Activated T-helper 17 cell treated with anti-CD3 and anti-CD28 coated beads, Interleukin-2, amount 50 U/mL, for 72 hours (primary cell): ENCODE results near the gene SMARCC2. TPM values are rescaled to one million over a fixed set of nuclear protein-coding genes. Genes with fewer than 3 reads are reported as not detected.
A peak's percentile ranks its signal among the peaks of the same experiment; 100 is the strongest.
"Not testable (repeated sequence)": the region's sequence is repeated elsewhere in the genome, so short reads cannot be mapped to it uniquely, and the experiment has no call there.

ENCODE experiments used
- ATAC-seq: fragments of 150-1000 bp; cut with Tn5 transposase; replicated peaks from 2 replicates; pipeline ENCODE4 v1.10.0; 2021; ENCODE audit warnings: mild to moderate bottlenecking, moderate library complexity
- H3K27ac Mint-ChIP-seq: one replicate; pipeline ENCODE4 v1.8.0; 2022; ENCODE audit warnings: mixed read lengths
- H3K27me3 Mint-ChIP-seq: one replicate; pipeline ENCODE4 v1.8.0; 2022; ENCODE audit warnings: mixed read lengths
- H3K36me3 Mint-ChIP-seq: one replicate; pipeline ENCODE4 v1.8.0; 2022; ENCODE audit warnings: low read depth, mild to moderate bottlenecking, mixed read lengths
- H3K4me1 Mint-ChIP-seq: one replicate; pipeline ENCODE4 v1.8.0; 2022; ENCODE audit warnings: mixed read lengths
- H3K4me3 Mint-ChIP-seq: one replicate; pipeline ENCODE4 v1.8.0; 2022; ENCODE audit warnings: mild to moderate bottlenecking, mixed read lengths
- H3K9me3 Mint-ChIP-seq: one replicate; pipeline ENCODE4 v1.8.0; 2022; ENCODE audit warnings: mixed read lengths
- total RNA-seq, 2 donors: library from RNA; stranded (reverse); gene quantifications; one replicate each; pipeline ENCODE4 v1.2.3, GENCODE V29; 2022

SMARCC2 gene
- total RNA-seq, 2 donors from 2014 or later, result 104 to 114 TPM

DNA sequence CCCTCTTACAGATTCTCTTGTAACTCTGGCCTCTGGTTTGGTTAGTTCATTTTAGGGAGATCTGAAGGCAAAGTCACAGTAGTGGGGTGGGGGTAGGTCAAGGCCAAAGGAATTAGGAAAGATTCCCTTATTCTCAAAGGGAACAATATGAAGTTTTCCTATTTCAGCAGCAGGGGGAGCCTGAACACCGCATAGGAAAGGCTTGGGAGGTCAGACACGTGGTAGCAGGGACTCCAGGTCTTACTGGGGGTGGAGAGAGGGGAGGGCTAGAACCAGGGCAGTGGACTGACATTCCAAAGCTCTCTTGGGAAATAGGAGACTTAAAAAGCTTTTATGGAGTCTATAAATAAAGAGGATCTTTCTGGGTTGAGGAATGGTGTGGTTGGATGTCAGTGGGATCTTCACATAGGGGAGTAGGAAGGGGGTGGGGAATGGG lies 69.9 kb downstream of the SMARCC2 start:
- H3K4me1 Mint-ChIP-seq, result peaks cover 24% of the 10 kb centered on the region
- peak overlapping the region; percentile 100 for H3K27ac Mint-ChIP-seq

DNA sequence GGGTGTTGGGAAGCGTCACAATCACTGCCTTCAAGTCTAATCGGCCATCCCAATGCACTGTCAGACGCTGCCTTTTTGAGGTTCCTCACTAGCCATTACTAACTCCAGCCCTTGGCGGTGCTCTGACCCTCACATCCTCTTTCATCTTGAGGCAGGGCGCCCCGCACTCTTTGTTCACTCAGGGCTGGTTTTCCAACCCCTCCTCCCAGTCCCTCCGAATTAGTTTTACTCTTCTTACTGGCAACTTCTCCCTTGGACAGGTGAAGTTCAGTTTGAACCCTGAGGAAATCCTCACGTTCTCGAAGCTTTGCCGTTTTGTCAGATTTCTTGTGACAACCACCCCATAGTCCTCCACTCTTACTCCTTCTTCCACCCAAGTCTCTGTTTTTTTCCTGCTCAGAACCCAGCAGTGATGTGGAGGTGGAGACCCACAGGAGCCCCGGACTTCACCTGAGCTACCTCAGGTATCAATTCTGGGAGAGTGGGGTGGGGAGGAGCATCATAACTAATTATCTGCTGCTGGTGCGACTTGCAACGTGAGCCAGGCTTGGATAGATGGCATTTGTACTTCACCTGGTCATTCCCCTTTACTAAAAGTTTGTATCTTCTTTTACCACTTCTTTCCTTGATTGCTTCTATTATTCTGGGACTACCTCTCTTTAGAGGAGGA lies 70.5 kb downstream of the SMARCC2 start:
- ATAC-seq, result peak; percentile 1
- H3K36me3 Mint-ChIP-seq, result peaks cover 72% of the 10 kb centered on the region
- H3K4me3 Mint-ChIP-seq, result peak overlapping the region; percentile 97
- peaks cover 19% of the 10 kb centered on the region for H3K4me1 Mint-ChIP-seq
- H3K9me3 Mint-ChIP-seq, result no peaks in the 10 kb centered on the region
- H3K27me3 Mint-ChIP-seq, result no peaks in the 10 kb centered on the region
- H3K27ac Mint-ChIP-seq, result peak overlapping the region; percentile 100

More for the DNA sequence above, 69.9 kb downstream of the SMARCC2 start:
- Mint-ChIP-seq H3K27me3 (no peaks in the 10 kb centered on the region), H3K4me3 (peak overlapping the region; percentile 97), H3K36me3 (peaks cover 72% of the 10 kb centered on the region), H3K9me3 (no peaks in the 10 kb centered on the region)
- ATAC-seq, result no peak

DNA sequence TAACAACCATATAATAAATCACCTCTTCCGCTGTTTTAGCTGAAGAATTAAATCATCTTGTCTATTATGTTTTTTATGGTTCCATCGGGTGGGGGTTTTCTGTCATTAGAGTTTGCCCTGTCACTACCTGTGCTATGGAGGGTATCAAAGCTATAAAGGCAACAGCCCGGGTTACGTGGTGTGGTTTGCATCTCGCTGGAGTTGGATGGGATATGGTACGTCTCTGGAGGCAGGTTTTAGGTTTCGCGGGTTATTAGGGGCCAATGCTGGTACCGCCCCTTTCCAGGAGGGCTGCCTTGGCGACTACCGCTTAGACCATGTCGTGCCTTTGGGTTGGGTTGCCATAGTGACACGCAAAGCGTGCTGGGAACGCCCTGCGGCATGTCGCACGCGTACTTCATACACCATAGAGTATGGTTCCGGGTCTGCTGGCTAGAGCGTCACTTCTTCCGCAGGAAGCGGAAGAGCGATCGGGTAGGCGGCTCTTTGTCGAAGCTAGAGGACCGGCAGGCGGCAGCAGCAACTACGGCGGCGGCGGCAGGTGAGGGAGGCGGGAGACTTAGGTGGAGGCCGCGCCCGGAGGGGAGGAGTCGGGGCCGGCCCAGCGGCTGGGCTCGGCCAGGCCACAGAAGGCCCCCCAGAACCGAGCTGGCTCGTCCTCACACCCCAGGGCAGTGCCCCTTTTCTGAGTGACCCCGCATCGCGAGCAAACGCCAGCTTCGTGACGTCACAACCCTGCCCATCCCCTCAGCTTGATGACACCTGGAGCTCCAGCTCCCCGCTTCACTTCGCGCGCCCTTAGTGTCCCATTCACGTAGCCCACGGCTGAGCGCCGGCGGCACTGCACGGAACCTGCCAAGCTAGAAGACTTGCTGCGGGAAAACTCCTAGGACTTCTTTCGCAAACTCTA lies 71.2 kb downstream of the SMARCC2 start, which contains the start of gene ZC3H10:
Gene ZC3H10, plus strand, starts transcription at position 489 of the 910 bp plus-strand sequence. CDS start 2,297 bp downstream, outside the sequence.
- peak within 1 kb of the TSS; percentile 97 for H3K4me3 Mint-ChIP-seq
- H3K9me3 Mint-ChIP-seq, result no peaks in the 10 kb centered on the region
- peaks cover 16% of the 10 kb centered on the region for H3K4me1 Mint-ChIP-seq
- peak within 1 kb of the TSS; percentile 100 for H3K27ac Mint-ChIP-seq
- no peaks in the 10 kb centered on the region for H3K27me3 Mint-ChIP-seq
- peak; percentile 89 for ATAC-seq
- peaks cover 77% of the 10 kb centered on the region for H3K36me3 Mint-ChIP-seq

DNA sequence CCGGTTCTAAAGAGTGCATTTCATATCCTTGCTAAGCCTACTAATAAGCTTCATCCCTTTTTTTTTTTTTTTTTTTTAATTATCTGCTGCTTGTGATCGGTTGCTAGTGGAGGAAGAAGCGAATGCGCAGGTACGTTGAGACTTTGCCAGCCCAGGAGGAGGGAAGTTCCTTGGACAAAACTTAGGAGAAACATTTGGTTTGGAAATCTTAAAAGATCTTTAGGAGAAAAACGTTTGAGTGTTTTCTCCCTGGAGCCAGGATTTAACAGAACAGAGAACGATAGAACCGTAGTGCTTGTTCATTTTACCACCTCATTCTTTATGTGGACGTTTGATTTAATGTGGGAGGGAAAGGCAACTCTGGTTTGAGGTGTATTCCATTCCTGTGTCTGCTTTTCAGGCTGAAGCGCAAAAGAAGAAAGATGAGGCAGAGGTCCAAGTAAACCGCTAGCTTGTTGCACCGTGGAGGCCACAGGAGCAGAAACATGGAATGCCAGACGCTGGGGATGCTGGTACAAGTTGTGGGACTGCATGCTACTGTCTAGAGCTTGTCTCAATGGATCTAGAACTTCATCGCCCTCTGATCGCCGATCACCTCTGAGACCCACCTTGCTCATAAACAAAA lies 72.1 kb downstream of the SMARCC2 start:
- H3K27me3 Mint-ChIP-seq, result not testable (repeated sequence)

DNA sequence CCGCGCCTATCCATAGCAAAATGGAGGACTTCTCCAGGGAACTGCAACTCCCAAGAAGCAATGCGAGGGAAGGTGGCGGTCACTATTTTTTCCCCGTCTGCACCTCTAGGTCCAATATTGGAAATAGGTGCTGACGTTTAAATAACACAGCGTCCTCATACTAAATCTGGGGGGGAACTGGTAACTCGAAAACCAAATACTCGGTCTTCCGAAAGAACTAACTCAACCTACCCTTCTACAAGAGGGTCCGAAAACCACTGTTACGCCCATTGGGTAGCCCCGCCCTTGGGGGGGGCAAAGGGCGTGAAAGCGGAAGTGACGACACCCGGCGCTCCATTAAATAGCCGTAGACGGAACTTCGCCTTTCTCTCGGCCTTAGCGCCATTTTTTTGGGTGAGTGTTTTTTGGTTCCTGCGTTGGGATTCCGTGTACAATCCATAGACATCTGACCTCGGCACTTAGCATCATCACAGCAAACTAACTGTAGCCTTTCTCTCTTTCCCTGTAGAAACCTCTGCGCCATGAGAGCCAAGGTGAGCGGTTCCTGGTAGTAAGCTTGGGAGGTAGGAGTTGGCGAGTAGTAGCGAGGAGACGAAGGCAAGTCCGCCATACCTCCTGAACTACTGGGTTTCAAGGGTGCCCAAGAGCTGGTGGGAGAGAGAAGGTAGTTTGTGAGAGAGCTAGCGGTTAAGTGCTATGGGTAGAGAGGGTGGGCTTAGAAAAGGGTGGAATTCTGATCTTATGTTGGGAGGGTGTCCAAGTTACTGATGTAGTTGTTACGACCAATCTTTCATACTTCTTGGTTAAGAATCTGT lies 72.8 kb downstream of the SMARCC2 start, which contains the start of gene RPL41:
Gene RPL41, plus strand, starts transcription at position 367 of the 815 bp plus-strand sequence.
- peaks cover 16% of the 10 kb centered on the region for H3K4me1 Mint-ChIP-seq
- peak within 1 kb of the TSS; percentile 100 for H3K27ac Mint-ChIP-seq
- no peaks in the 10 kb centered on the region for H3K27me3 Mint-ChIP-seq
- H3K9me3 Mint-ChIP-seq, result no peaks in the 10 kb centered on the region
- H3K4me3 Mint-ChIP-seq, result peak within 1 kb of the TSS; percentile 97
- peak; percentile 57 for ATAC-seq
- H3K36me3 Mint-ChIP-seq, result peaks cover 84% of the 10 kb centered on the region

More for the DNA sequence above, 72.1 kb downstream of the SMARCC2 start:
- Mint-ChIP-seq H3K27ac (peak overlapping the region; percentile 100), H3K4me1 (peaks cover 16% of the 10 kb centered on the region), H3K36me3 (peaks cover 84% of the 10 kb centered on the region), H3K4me3 (peak overlapping the region; percentile 97)
- not testable (repeated sequence) for ATAC-seq, H3K9me3 Mint-ChIP-seq

DNA sequence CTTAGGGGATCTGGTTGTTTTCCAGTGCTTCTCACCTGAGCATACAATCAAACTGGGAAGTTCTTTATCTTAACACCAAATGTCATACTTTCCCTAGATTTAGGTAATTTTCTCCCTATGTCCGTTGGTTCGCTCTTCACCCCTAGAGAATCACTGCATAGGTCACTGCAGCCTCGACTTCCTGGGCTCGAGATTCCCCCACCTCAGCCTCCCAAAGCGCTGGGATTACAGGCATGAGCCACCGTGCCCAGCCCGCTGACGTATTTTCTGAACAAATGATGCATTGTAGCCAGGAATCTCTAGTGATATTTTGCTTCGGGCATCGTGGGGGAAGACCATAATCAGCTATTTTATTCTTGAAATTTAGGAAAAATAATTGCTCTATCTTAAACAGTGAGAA lies 74.0 kb downstream of the SMARCC2 start:
- no peak for ATAC-seq
- H3K4me1 Mint-ChIP-seq, result peaks cover 16% of the 10 kb centered on the region
- no peaks in the 10 kb centered on the region for H3K27me3 Mint-ChIP-seq
- H3K36me3 Mint-ChIP-seq, result peaks cover 84% of the 10 kb centered on the region
- peak overlapping the region; percentile 100 for H3K27ac Mint-ChIP-seq
- H3K9me3 Mint-ChIP-seq, result no peaks in the 10 kb centered on the region
- H3K4me3 Mint-ChIP-seq, result peak overlapping the region; percentile 97

DNA sequence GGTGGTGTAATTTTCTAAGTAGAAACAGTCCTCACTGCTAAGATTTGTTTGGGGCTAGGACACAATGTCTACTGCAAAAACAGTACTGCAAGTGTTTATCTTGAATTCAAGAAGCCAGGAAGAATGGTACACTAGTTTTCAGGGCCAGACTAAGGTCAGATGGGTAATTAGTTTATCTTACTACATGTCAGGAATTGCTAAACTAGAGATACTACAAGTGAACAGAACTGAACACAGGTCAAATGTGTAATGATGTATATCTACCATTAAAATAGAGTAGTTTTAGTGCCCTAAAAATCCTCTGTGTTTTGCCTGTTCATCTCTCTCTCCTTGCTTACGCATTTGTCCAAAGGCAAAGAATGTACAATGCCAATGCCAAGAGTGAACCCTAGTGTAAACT lies 75.2 kb downstream of the SMARCC2 start:
- Mint-ChIP-seq H3K9me3 (no peaks in the 10 kb centered on the region), H3K36me3 (peaks cover 87% of the 10 kb centered on the region), H3K27me3 (no peaks in the 10 kb centered on the region), H3K4me1 (peaks cover 8% of the 10 kb centered on the region), H3K27ac (peak overlapping the region; percentile 18), H3K4me3 (no peak overlapping the region)
- no peak for ATAC-seq

Other genes with a start within 250 kb of the SMARCC2 start
- gene PMEL, start 223.4 kb downstream of the SMARCC2 start, total RNA-seq, result 1 to 10 TPM in 1 of 2 donors, under 1 TPM in 1; 0.30 to 2.5 TPM
- gene CDK2, start 222.7 kb downstream of the SMARCC2 start, total RNA-seq, result 100 to 1,000 TPM; 101 to 104 TPM
- gene RAB5B, start 215.4 kb downstream of the SMARCC2 start, total RNA-seq, result 10 to 100 TPM; 34.2 to 50.8 TPM
- 1 to 10 TPM; 3.4 to 3.5 TPM for gene SUOX, start 192.2 kb downstream of the SMARCC2 start, total RNA-seq
- gene IKZF4, start 168.4 kb downstream of the SMARCC2 start, total RNA-seq, result 10 to 100 TPM; 19.1 to 20.3 TPM
- gene RPS26, start 147.6 kb downstream of the SMARCC2 start, total RNA-seq, result 10 to 100 TPM; 32.5 to 36.1 TPM
- gene ERBB3, start 109.3 kb downstream of the SMARCC2 start, total RNA-seq, result under 1 TPM; 0.56 to 0.64 TPM
- 100 to 1,000 TPM; 213 to 427 TPM for gene PA2G4, start 84.9 kb downstream of the SMARCC2 start, total RNA-seq
- 1,000 to 10,000 TPM; 4,564 to 4,582 TPM for gene RPL41, start 72.8 kb downstream of the SMARCC2 start, total RNA-seq
- 1 to 10 TPM; 7.8 to 8.0 TPM for gene ZC3H10, start 71.2 kb downstream of the SMARCC2 start, total RNA-seq
- gene ESYT1, start 61.2 kb downstream of the SMARCC2 start, total RNA-seq, result 100 to 1,000 TPM; 234 to 236 TPM
- 100 to 1,000 TPM in 1 of 2 donors, 10 to 100 TPM in 1; 96.9 to 114 TPM for gene MYL6B, start 36.9 kb downstream of the SMARCC2 start, total RNA-seq
- gene MYL6, start 31.1 kb downstream of the SMARCC2 start, total RNA-seq, result 1,000 to 10,000 TPM in 1 of 2 donors, 100 to 1,000 TPM in 1; 974 to 1,528 TPM
- 10 to 100 TPM; 31.4 to 33.0 TPM for gene RNF41, start 32.4 kb upstream of the SMARCC2 start, total RNA-seq
- gene NABP2, start 34.9 kb upstream of the SMARCC2 start, total RNA-seq, result 10 to 100 TPM; 61.0 to 96.6 TPM
- gene SLC39A5, start 40.6 kb upstream of the SMARCC2 start, total RNA-seq, result under 1 TPM in 1 of 2 donors, not detected in 1; 0.41 TPM
- gene ANKRD52, start 68.9 kb upstream of the SMARCC2 start, total RNA-seq, result 10 to 100 TPM; 31.1 to 43.0 TPM
- gene COQ10A, start 77.5 kb upstream of the SMARCC2 start, total RNA-seq, result 1 to 10 TPM; 5.3 to 9.7 TPM
- gene CS, start 110.8 kb upstream of the SMARCC2 start, total RNA-seq, result 100 to 1,000 TPM; 230 to 363 TPM
- 100 to 1,000 TPM in 1 of 2 donors, 10 to 100 TPM in 1; 86.5 to 165 TPM for gene CNPY2, start 126.5 kb upstream of the SMARCC2 start, total RNA-seq
- 10 to 100 TPM; 24.4 to 74.5 TPM for gene PAN2, start 144.5 kb upstream of the SMARCC2 start, total RNA-seq
- gene IL23A, start 149.4 kb upstream of the SMARCC2 start, total RNA-seq, result 10 to 100 TPM in 1 of 2 donors, 1 to 10 TPM in 1; 9.8 to 67.1 TPM
- gene STAT2, start 170.6 kb upstream of the SMARCC2 start, total RNA-seq, result 100 to 1,000 TPM in 1 of 2 donors, 10 to 100 TPM in 1; 85.0 to 144 TPM
- not detected for gene APOF, start 173.4 kb upstream of the SMARCC2 start, total RNA-seq